Pancreas (tissue), 10 donors: ENCODE data around the gene BRAP. TPM values are rescaled to one million over a fixed set of nuclear protein-coding genes. Genes with fewer than 3 reads are reported as not detected.

Experiments
- ATAC-seq, 4 donors: fragments of 200-7000 bp; cut with Tn5 transposase; one replicate each; pipeline versions ENCODE4 v1.8.0 to v1.9.1; 2020; ENCODE audit warnings: mild to moderate bottlenecking in 4 of 4, moderate library complexity in 4 of 4
- DNase-seq, 6 donors: peaks; one replicate each; pipeline ENCODE4 v3.0.0-alpha.2; 2020
- FAIRE-seq: peaks from 2 replicates; lab custom pipeline; 2012; peaks lifted over from hg19 to GRCh38; lab: Jason Lieb, UNC
- H3K27ac ChIP-seq, 4 donors: fragments of 200-600 bp; sonication (generic); 1 replicate in 3 of 4; 2 replicates in 1 of 4; pipeline versions ENCODE4 v1.5.0 to v1.8.0; 2020
- H3K27me3 ChIP-seq, 4 donors: fragments of 200-600 bp; one replicate each; pipeline ENCODE4 v1.8.0; 2021
- H3K36me3 ChIP-seq, 3 donors: fragments of 200-600 bp; sonication (generic) in 1 of 3; one replicate each; pipeline versions ENCODE4 v1.5.0 to v1.8.0; 2020 to 2021
- H3K4me1 ChIP-seq, 3 donors: fragments of 200-600 bp; one replicate each; pipeline ENCODE4 v1.8.0; 2021
- H3K4me3 ChIP-seq, 4 donors: fragments of 200-600 bp; sonication (generic) in 2 of 4; one replicate each; pipeline versions ENCODE4 v1.5.0 to v1.8.0; 2020 to 2021
- H3K9me3 ChIP-seq, 4 donors: fragments of 200-600 bp; one replicate each; pipeline ENCODE4 v1.8.0; 2021
- WGBS, 2 donors: extraction: QIAGEN DNeasy Blood & Tissue Kit; methylation state at CpG; one replicate each; pipeline ENCODE4 v1.1.7; 2013; 5-methylcytosine and 5-hydroxymethylcytosine counted together
- intact Hi-C, 3 donors: fragments of 100-400 bp; cut with DNase I; formaldehyde crosslinking; loops; one replicate each; pipeline versions ENCODE4 v1.11.1 to v1.14.2; 2022
- polyA plus RNA-seq, 2 donors: library from polyadenylated mRNA; stranded (reverse); fragments of 200-250 nt; gene quantifications; one replicate each; pipeline ENCODE4 v1.2.3, GENCODE V29; 2013
- total RNA-seq, 6 donors: library from RNA; stranded (reverse); fragmentation: NEBNext Ultra II Directional in 4 of 6; extraction: Animal tissue kit (Norgen Biotek cat#: 25700) in 4 of 6; gene quantifications; one replicate each; pipeline versions ENCODE4 v1.2.1 to v1.2.4, GENCODE V29; 2021 to 2023
- TF ChIP-seq, protein P1 (sequence below), 4 donors: fragments of 200-600 bp; sonication (generic) in 3 of 4; IDR thresholded peaks; one replicate each; pipeline versions ENCODE4 v1.5.0 to v1.8.0; 2021; ENCODE audit warnings: antibody characterized with exemption in 4 of 4
- donor health status: healthy with polysubstance abuse.
- donor health status: DM: no; HTN: no; CAD: no; lungs with moderate emphysema.
- donor health status: DM: no; HTN: no; CAD: no.
- donor health status: control.
- donor health status: control.
- donor health status: Bipolar disorder and iron deficiency.
- donor health status: DM: yes; HTN: yes; CAD: no.
- donor health status: DM: no; HTN: no; CAD: no.
- donor health status: DM: no; HTN: no; CAD: no.
- donor health status: DM: yes; HTN: yes; CAD: no.

BRAP gene
- total and polyA plus RNA-seq, 8 donors, result 3.8 to 9.8 (median 7.5) TPM

DNA sequence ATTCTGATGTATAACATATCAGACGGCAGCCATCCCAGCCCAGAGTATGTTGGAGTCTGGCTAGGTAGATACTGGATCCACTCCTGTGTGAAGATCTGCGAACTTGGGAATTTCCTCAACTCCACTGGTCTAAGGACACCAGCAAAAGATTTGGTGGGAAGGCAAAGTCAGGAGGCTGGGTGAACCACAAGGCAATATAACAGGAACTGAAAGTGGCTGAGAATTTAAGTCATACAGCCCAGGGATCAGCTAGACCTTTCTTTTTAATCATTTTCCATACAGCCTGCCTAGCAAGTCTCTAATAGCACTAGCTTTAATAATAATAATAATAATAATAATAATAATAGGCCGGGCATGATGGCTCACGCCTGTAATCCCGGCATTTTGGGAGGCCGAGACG lies 34.8 kb downstream of the BRAP start:
- FAIRE-seq, result no peak
- no peak overlapping the region for H3K4me3 ChIP-seq
- TF ChIP-seq, protein P1, sequence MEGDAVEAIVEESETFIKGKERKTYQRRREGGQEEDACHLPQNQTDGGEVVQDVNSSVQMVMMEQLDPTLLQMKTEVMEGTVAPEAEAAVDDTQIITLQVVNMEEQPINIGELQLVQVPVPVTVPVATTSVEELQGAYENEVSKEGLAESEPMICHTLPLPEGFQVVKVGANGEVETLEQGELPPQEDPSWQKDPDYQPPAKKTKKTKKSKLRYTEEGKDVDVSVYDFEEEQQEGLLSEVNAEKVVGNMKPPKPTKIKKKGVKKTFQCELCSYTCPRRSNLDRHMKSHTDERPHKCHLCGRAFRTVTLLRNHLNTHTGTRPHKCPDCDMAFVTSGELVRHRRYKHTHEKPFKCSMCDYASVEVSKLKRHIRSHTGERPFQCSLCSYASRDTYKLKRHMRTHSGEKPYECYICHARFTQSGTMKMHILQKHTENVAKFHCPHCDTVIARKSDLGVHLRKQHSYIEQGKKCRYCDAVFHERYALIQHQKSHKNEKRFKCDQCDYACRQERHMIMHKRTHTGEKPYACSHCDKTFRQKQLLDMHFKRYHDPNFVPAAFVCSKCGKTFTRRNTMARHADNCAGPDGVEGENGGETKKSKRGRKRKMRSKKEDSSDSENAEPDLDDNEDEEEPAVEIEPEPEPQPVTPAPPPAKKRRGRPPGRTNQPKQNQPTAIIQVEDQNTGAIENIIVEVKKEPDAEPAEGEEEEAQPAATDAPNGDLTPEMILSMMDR (IDR thresholded peaks at IDR 0.05), result no peak
- H3K27ac ChIP-seq, result no peak overlapping the region
- no peaks in the 10 kb centered on the region for H3K9me3 ChIP-seq
- H3K36me3 ChIP-seq, result peaks cover 9 to 48% (median 9%) of the 10 kb centered on the region in 3 donors
- WGBS, 2 donors, result 97 to 98% methylated on average over 7 of the region's 7 CpGs
- intact Hi-C loops, result no loop called here
- no peaks in the 10 kb centered on the region for H3K27me3 ChIP-seq
- no peak for DNase-seq
- no peaks in the 10 kb centered on the region for H3K4me1 ChIP-seq
- no peak for ATAC-seq

DNA sequence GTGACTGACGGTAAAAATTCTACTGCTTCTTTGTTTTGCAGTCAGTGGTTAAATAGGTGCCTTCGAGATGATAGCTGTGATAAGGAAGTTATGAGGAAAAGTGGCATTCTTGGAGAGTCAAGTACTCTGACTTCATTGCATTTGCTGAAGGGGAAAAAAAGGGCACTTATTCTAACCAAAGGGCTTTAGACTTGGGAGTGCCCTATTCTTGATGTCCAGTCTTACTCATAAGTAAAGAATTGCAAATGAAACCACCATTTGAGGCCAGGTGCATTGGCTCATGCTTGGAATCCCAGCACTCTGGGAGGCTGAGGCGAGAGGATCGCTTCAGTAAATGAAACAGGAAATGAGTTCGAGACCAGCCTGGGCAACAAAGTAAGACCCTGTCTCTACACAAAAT lies 40.3 kb downstream of the BRAP start:
- TF ChIP-seq, protein P1 (IDR thresholded peaks at IDR 0.05), result no peak
- DNase-seq, result no peak
- FAIRE-seq, result no peak
- ATAC-seq, result no peak
- no peaks in the 10 kb centered on the region for H3K4me1 ChIP-seq
- no peaks in the 10 kb centered on the region for H3K27me3 ChIP-seq
- H3K36me3 ChIP-seq, result peaks cover 6 to 53% (median 11%) of the 10 kb centered on the region in 3 donors
- 94 to 95% methylated on average over 5 of the region's 5 CpGs for WGBS, 2 donors
- intact Hi-C loops, result no loop called here
- H3K9me3 ChIP-seq, result no peaks in the 10 kb centered on the region
- no peak overlapping the region for H3K27ac ChIP-seq
- no peak overlapping the region for H3K4me3 ChIP-seq

DNA sequence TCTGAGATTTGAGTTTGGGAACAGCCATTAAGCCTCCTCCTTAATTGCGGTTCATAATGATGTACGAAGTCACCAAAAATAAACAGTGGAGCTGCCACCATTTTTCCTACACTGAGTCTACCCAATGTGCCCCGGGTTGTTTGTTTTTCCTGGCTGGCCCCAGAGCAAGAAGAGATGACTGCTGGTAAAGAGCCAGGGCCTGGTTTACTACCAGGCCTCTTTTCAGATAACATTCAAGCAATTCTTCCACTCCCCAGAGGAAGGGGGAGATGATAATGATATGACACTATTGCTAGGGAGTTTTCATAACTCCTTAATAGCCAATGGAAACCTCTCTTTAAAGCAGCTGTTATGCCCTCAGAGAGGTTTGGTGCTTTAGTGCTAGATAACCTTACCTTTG lies 42.3 kb downstream of the BRAP start:
- H3K9me3 ChIP-seq, result no peaks in the 10 kb centered on the region
- FAIRE-seq (no peak), DNase-seq (peak in 3 of 6 donors; percentile 17 to 54 (median 25)), ATAC-seq (peak; percentile 60 to 89 (median 80))
- no peaks in the 10 kb centered on the region for H3K27me3 ChIP-seq
- TF ChIP-seq, protein P1 (IDR thresholded peaks at IDR 0.05), result no peak
- H3K36me3 ChIP-seq, result peaks cover 0 to 38% (median 5%) of the 10 kb centered on the region in 3 donors
- H3K4me3 ChIP-seq, result no peak overlapping the region
- H3K27ac ChIP-seq, result no peak overlapping the region
- no peaks in the 10 kb centered on the region for H3K4me1 ChIP-seq
- intact Hi-C loops, result no loop called here
- WGBS, 2 donors, result 33 to 43% methylated on average over 3 of the region's 3 CpGs

DNA sequence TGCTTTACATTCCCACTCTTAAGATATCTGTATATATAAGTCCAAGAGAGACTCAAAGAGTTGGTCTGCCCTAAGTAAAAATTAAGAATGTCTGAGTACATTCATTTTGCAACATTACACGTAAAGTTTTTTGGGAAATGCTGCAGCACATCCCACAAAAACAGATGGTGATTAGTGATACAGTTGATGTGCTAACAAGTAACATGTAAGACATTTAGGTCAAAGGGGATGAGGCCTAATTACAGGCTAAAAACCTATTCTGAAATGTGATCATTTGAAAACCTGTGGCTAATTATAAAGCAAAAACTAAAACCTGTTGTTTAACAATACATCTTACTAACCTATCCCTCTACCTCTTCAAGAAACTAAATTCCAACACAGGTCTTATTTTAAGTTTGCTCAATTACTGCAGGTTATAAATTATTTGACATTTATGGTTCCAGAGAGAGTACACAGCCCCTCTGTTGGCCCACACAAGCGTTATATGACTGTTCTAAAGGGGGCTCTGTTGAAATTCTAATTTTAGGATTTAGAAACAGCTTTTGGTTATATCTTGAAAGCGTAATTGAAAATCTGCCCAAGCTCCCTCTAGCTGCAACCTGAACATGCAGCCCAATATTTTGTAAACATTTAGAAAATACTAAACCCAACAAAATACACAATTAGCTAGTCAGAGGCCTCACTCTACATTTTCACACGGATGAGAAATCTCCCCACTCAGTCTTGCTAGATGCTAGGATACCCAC lies 42.9 kb downstream of the BRAP start:
- Histone ChIP-seq H3K4me3 (no peak overlapping the region), H3K9me3 (no peaks in the 10 kb centered on the region), H3K27me3 (no peaks in the 10 kb centered on the region), H3K36me3 (peaks cover 0 to 37% (median 5%) of the 10 kb centered on the region in 3 donors), H3K27ac (no peak overlapping the region), H3K4me1 (no peaks in the 10 kb centered on the region)
- intact Hi-C loops, result no loop called here
- no peak for DNase-seq
- no peak for ATAC-seq
- WGBS, 2 donors, result 78 to 80% methylated on average over 4 of the region's 4 CpGs
- no peak for FAIRE-seq
- TF ChIP-seq, protein P1 (IDR thresholded peaks at IDR 0.05), result no peak

DNA sequence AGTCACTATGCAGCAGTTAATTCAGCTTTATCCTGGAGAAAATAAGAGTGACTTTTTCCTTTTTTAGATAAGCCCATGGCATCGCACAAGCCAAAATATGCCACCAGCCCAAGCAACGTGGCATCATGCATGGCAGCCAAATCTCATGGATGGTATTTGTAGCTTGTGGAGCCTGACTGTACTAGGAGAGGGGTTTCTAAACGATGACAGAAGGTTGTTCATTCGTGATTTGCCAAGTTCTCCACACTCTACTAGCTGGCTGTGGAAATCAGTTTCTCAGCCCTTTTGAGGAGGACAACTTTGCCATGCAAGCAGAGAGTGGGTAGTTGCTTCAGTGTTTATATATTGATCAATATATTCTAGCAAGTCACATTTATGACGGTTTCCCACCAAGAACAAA lies 45.2 kb downstream of the BRAP start:
- 91 to 92% methylated on average over 5 of the region's 5 CpGs for whole genome bisulfite sequencing, 2 donors

More for the DNA sequence above, 45.2 kb downstream of the BRAP start:
- Histone ChIP-seq H3K27me3 (no peaks in the 10 kb centered on the region), H3K27ac (no peak overlapping the region), H3K4me3 (no peak overlapping the region), H3K9me3 (no peaks in the 10 kb centered on the region), H3K4me1 (no peaks in the 10 kb centered on the region), H3K36me3 (peaks cover 0 to 31% (median 5%) of the 10 kb centered on the region in 3 donors)
- TF ChIP-seq, protein P1 (IDR thresholded peaks at IDR 0.05), result no peak
- intact Hi-C loops, result no loop called here
- FAIRE-seq (no peak), ATAC-seq (no peak), DNase-seq (no peak)
